Endodermal cell (in vitro differentiated cells): ENCODE data around the gene GSTP1. TPM values are rescaled to one million over a fixed set of nuclear protein-coding genes. Genes with fewer than 3 reads are reported as not detected.
"Not testable (repeated sequence)": the region's sequence is repeated elsewhere in the genome, so short reads cannot be mapped to it uniquely, and the experiment has no call there.

Experiments
- DNase-seq: peaks from one replicate; pipeline ENCODE4 v3.0.0-alpha.2; 2017
- H3K27ac ChIP-seq: 2 replicates; pipeline ENCODE4 v1.5.1; 2013; ENCODE audit warnings: mild to moderate bottlenecking, low read depth, low read length, moderate library complexity
- H3K27me3 ChIP-seq: 2 replicates; pipeline ENCODE4 v1.6.1; 2013; ENCODE audit warnings: mild to moderate bottlenecking, low read length, moderate library complexity; ENCODE audit not compliant: insufficient read depth, control insufficient read depth, poor library complexity, severe bottlenecking
- H3K36me3 ChIP-seq: 2 replicates; pipeline ENCODE4 v1.7.0; 2013; ENCODE audit warnings: mild to moderate bottlenecking, low read length, moderate library complexity; ENCODE audit not compliant: control insufficient read depth, insufficient read depth
- H3K4me1 ChIP-seq: one replicate; pipeline ENCODE4 v1.7.0; 2013; ENCODE audit warnings: low read length; ENCODE audit not compliant: control insufficient read depth, insufficient read depth
- H3K4me3 ChIP-seq: 2 replicates; pipeline ENCODE4 v1.5.1; 2013; ENCODE audit warnings: mild to moderate bottlenecking, low read length, moderate library complexity
- H3K9ac ChIP-seq: 2 replicates; pipeline ENCODE4 v1.6.1; 2013; ENCODE audit warnings: mild to moderate bottlenecking, low read length, moderate library complexity; ENCODE audit not compliant: poor library complexity, severe bottlenecking; ENCODE audit errors: extremely low read depth
- H3K9me3 ChIP-seq: 2 replicates; pipeline ENCODE4 v1.6.1; 2013; ENCODE audit warnings: mild to moderate bottlenecking, low read length, moderate library complexity; ENCODE audit not compliant: control insufficient read depth
- H3K27ac Mint-ChIP-seq: 2 replicates; pipeline ENCODE4 v1.8.0; 2020; ENCODE audit warnings: mixed read lengths
- H3K27me3 Mint-ChIP-seq: 2 replicates; pipeline ENCODE4 v1.8.0; 2021; ENCODE audit warnings: mild to moderate bottlenecking, mixed read lengths; ENCODE audit not compliant: insufficient read depth
- H3K36me3 Mint-ChIP-seq: 2 replicates; pipeline ENCODE4 v1.8.0; 2020; ENCODE audit warnings: low read depth, mixed read lengths
- H3K4me1 Mint-ChIP-seq: 2 replicates; pipeline ENCODE4 v1.8.0; 2020; ENCODE audit warnings: mixed read lengths
- H3K4me3 Mint-ChIP-seq: 2 replicates; pipeline ENCODE4 v1.8.0; 2020; ENCODE audit warnings: mild to moderate bottlenecking, moderate library complexity, mixed read lengths
- H3K9me3 Mint-ChIP-seq: 2 replicates; pipeline ENCODE4 v1.8.0; 2020; ENCODE audit warnings: mild to moderate bottlenecking, mixed read lengths
- CTCF ChIP-seq: fragments of 200-600 bp; sonication (generic); conservative IDR thresholded peaks from 2 replicates; pipeline ENCODE4 v1.5.0; 2021; ENCODE audit warnings: antibody characterized with exemption, mild to moderate bottlenecking
- WGBS, 2 experiments: methylation state at CpG; one replicate each; pipeline versions ENCODE4 v1.1.5 to v1.1.7; 2013; ENCODE audit warnings: missing lambda C conversion rate in 2 of 2, mixed read lengths in 1 of 2; ENCODE audit not compliant: insufficient coverage in 1 of 2, insufficient read length in 1 of 2; 5-methylcytosine and 5-hydroxymethylcytosine counted together
- total RNA-seq, 2 donors: library from RNA; stranded (reverse); fragmentation: NEBNext Ultra II Directional in 1 of 2; extraction: Animal tissue kit (Norgen Biotek cat#: 25700) in 1 of 2; gene quantifications; 2 replicates in 1 of 2; 3 replicates in 1 of 2; pipeline ENCODE4 v1.2.1, GENCODE V29; 2021

The GSTP1 gene
- total RNA-seq, 2 donors from 2014 or later: 1,359 to 1,473 TPM

GRCh38 chr11:67600324-67601029 is 16.9 kb downstream of the GSTP1 start:
- Mint-ChIP-seq H3K9me3 (peaks cover 43% of the 10 kb centered on the region), H3K27me3 (no peaks in the 10 kb centered on the region), H3K36me3 (no peaks in the 10 kb centered on the region), H3K27ac (no peak overlapping the region), H3K4me1 (peaks cover 13% of the 10 kb centered on the region), H3K4me3 (no peak overlapping the region)
- no peaks in the 10 kb centered on the region for H3K27me3 ChIP-seq
- H3K9ac ChIP-seq: no peak overlapping the region
- TF ChIP-seq CTCF: no peak
- 87 to 92% methylated on average over 4 to 7 of the region's 7 CpGs for WGBS, 2 experiments
- no peak overlapping the region for H3K27ac ChIP-seq
- no peak for DNase-seq
- H3K4me3 ChIP-seq: no peak overlapping the region
- peaks cover 32% of the 10 kb centered on the region for H3K9me3 ChIP-seq
- no peaks in the 10 kb centered on the region for H3K36me3 ChIP-seq
- peaks cover 1% of the 10 kb centered on the region for H3K4me1 ChIP-seq

DNA sequence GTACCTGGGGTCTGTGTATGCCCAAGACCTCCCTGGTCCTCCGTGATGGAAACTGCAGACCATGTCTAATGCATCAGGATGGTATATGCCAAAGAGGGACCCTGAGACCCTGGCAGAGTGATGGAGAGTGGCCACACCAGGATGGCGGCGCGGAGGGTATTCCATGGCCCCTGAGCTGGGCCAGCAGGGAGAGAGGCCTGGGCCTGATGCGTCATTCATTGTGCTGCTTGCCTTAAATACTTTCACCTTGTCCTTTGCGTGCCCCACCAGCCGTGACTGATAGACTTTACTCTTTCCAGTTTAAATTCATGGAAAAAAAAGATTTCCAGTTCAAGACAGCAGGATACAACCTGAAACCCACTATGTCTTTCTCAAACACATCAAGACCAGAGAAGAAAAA is 17.5 kb downstream of the GSTP1 start:
- WGBS, 2 experiments: 96% methylated on average over 7 of the region's 7 CpGs
- DNase-seq: peak; percentile 31
- no peak overlapping the region for H3K4me3 Mint-ChIP-seq
- H3K27ac ChIP-seq: no peak overlapping the region
- no peak overlapping the region for H3K9ac ChIP-seq
- H3K9me3 ChIP-seq: peaks cover 31% of the 10 kb centered on the region
- no peak for TF ChIP-seq CTCF
- peaks cover 41% of the 10 kb centered on the region for H3K9me3 Mint-ChIP-seq
- no peak overlapping the region for H3K4me3 ChIP-seq
- H3K27me3 Mint-ChIP-seq: no peaks in the 10 kb centered on the region
- no peaks in the 10 kb centered on the region for H3K36me3 ChIP-seq
- no peaks in the 10 kb centered on the region for H3K27me3 ChIP-seq
- no peak overlapping the region for H3K27ac Mint-ChIP-seq
- H3K4me1 Mint-ChIP-seq: peaks cover 17% of the 10 kb centered on the region
- H3K4me1 ChIP-seq: peaks cover 7% of the 10 kb centered on the region
- H3K36me3 Mint-ChIP-seq: no peaks in the 10 kb centered on the region

- not testable (repeated sequence) for H3K27ac Mint-ChIP-seq, H3K4me3 Mint-ChIP-seq
- WGBS, 2 experiments: 74 to 100% methylated on average over 1 to 2 of the region's 4 CpGs
Observed at GRCh38 chr11:67604119-67604518, 20.5 kb downstream of the GSTP1 start.

GRCh38 chr11:67604815-67605214 is 21.2 kb downstream of the GSTP1 start:
- 89 to 92% methylated on average over 1 to 2 of the region's 2 CpGs for WGBS, 2 experiments
- TF ChIP-seq CTCF: no peak
- Histone ChIP-seq H3K27me3 (no peaks in the 10 kb centered on the region), H3K4me1 (peaks cover 14% of the 10 kb centered on the region), H3K9ac (no peak overlapping the region), H3K27ac (no peak overlapping the region), H3K4me3 (no peak overlapping the region), H3K36me3 (peaks cover 14% of the 10 kb centered on the region), H3K9me3 (peaks cover 12% of the 10 kb centered on the region)
- Mint-ChIP-seq H3K36me3 (peaks cover 14% of the 10 kb centered on the region), H3K27ac (no peak overlapping the region), H3K9me3 (peaks cover 19% of the 10 kb centered on the region), H3K27me3 (no peaks in the 10 kb centered on the region), H3K4me1 (peaks cover 20% of the 10 kb centered on the region), H3K4me3 (no peak overlapping the region)
- DNase-seq: peak; percentile 35

More at GRCh38 chr11:67604119-67604518, 20.5 kb downstream of the GSTP1 start:
- not testable (repeated sequence) for H3K27ac ChIP-seq, H3K36me3 Mint-ChIP-seq, H3K36me3 ChIP-seq, H3K27me3 Mint-ChIP-seq, H3K9ac ChIP-seq, H3K4me3 ChIP-seq, H3K27me3 ChIP-seq
- Mint-ChIP-seq H3K4me1 (peaks cover 20% of the 10 kb centered on the region), H3K9me3 (peaks cover 21% of the 10 kb centered on the region)
- H3K4me1 ChIP-seq: peaks cover 14% of the 10 kb centered on the region
- DNase-seq: peak; percentile 33
- peaks cover 14% of the 10 kb centered on the region for H3K9me3 ChIP-seq
